HepG2 (cell line): ENCODE results near the gene IFIT2.

Experiments used
- MEIS2 ChIP-seq: sonication (generic); formaldehyde crosslinking; IDR thresholded peaks from 2 replicates; pipeline ENCODE4 v1.9.0; 2021; ENCODE audit warnings: mild to moderate bottlenecking, missing genetic modification reagents
- MYC ChIP-seq: sonication (generic); formaldehyde crosslinking; IDR thresholded peaks from 2 replicates; pipeline ENCODE4 v1.9.0; 2021; ENCODE audit warnings: missing genetic modification reagents, borderline replicate concordance
- NFYB ChIP-seq: sonication (generic); formaldehyde crosslinking; IDR thresholded peaks from 2 replicates; pipeline ENCODE4 v1.4.0; 2020; ENCODE audit warnings: missing genetic modification reagents
- NR3C1 ChIP-seq: sonication (generic); formaldehyde crosslinking; IDR thresholded peaks from 2 replicates; pipeline ENCODE4 v1.4.0; 2020; ENCODE audit warnings: missing genetic modification reagents
- TARDBP ChIP-seq: sonication (generic); formaldehyde crosslinking; IDR thresholded peaks from 2 replicates; pipeline ENCODE4 v1.8.0; 2022; ENCODE audit warnings: mild to moderate bottlenecking, missing genetic modification reagents
- ZNF605 ChIP-seq: sonication (generic); formaldehyde crosslinking; IDR thresholded peaks from 2 replicates; pipeline ENCODE4 v1.8.0; 2022; ENCODE audit warnings: mild to moderate bottlenecking, missing genetic modification reagents
- TF ChIP-seq, protein P1 (sequence below): sonication (generic); formaldehyde crosslinking; IDR thresholded peaks from 2 replicates; pipeline ENCODE4 v1.5.0; 2020; ENCODE audit warnings: mild to moderate bottlenecking, missing genetic modification reagents, moderate library complexity

DNA sequence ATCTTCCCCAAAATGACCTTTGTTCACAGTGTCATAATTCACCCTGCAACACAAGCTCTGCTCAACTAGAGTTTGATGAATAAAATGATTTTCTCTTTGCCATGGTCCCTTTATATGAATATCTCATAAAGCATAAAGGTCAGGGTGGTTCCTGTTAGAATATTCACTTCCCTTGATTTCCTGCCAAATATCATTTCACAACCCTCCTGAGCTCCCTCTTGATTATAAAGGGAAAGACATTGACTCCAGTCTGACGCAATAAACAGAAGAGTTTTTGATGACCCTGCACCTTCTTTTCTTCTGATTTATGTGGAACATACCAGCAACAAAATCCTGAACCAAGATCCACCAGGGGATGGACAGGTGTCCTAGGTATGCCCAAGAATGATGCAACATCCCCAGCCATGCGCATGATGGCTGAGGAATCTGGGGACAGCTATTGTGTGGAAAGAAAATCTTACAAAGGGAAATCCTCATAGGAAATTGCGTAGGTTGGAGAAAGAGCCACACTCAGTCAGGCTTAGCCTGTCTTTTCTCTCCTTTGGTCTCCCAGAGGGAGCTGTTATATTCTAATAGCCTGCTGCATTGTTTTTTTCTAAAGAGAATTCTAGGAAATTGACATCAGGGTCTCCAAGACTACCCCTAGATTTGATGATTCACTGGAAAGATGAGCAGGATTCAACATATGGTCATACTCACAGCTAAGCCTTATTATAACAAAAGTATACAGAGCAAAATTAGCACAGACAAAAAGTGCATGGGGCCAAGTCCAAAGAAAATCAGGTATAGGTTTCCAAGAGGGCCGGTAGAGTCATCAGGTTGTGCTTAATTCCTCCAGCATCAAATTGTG is 44.8 kb downstream of the IFIT2 start:
- TF ChIP-seq NFYB (CRISPR knock-in tag) (no peak), TARDBP (CRISPR knock-in tag) (no peak), MEIS2 (CRISPR knock-in tag) (no peak), MYC (CRISPR knock-in tag) (no peak), ZNF605 (CRISPR knock-in tag) (no peak), NR3C1 (no peak)
- TF ChIP-seq, protein P1, sequence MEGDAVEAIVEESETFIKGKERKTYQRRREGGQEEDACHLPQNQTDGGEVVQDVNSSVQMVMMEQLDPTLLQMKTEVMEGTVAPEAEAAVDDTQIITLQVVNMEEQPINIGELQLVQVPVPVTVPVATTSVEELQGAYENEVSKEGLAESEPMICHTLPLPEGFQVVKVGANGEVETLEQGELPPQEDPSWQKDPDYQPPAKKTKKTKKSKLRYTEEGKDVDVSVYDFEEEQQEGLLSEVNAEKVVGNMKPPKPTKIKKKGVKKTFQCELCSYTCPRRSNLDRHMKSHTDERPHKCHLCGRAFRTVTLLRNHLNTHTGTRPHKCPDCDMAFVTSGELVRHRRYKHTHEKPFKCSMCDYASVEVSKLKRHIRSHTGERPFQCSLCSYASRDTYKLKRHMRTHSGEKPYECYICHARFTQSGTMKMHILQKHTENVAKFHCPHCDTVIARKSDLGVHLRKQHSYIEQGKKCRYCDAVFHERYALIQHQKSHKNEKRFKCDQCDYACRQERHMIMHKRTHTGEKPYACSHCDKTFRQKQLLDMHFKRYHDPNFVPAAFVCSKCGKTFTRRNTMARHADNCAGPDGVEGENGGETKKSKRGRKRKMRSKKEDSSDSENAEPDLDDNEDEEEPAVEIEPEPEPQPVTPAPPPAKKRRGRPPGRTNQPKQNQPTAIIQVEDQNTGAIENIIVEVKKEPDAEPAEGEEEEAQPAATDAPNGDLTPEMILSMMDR (CRISPR knock-in tag): no peak
